ENCODE measurements around the gene ATG101.

DNA sequence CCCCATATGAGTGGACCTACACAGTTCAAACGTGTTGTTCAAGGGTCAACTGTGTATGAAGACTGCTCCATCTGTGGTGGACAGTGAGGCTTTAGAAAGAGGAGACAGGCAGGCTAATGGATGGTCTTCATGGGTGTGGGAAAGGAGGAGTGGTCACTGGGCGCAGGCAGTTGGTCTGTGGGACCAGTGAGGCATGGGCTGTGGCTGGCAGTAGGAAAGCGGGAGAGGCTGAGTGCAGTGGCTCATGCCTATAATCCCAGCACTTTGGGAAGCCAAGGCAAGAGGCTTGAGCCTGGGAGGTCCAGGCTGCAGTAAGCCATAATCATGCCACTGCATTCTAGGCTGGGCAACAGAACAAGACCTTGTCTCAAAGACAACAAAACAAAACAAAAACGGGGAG is 20.5 kb upstream of the ATG101 start:
- TF ChIP-seq, protein P1, sequence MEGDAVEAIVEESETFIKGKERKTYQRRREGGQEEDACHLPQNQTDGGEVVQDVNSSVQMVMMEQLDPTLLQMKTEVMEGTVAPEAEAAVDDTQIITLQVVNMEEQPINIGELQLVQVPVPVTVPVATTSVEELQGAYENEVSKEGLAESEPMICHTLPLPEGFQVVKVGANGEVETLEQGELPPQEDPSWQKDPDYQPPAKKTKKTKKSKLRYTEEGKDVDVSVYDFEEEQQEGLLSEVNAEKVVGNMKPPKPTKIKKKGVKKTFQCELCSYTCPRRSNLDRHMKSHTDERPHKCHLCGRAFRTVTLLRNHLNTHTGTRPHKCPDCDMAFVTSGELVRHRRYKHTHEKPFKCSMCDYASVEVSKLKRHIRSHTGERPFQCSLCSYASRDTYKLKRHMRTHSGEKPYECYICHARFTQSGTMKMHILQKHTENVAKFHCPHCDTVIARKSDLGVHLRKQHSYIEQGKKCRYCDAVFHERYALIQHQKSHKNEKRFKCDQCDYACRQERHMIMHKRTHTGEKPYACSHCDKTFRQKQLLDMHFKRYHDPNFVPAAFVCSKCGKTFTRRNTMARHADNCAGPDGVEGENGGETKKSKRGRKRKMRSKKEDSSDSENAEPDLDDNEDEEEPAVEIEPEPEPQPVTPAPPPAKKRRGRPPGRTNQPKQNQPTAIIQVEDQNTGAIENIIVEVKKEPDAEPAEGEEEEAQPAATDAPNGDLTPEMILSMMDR (IDR thresholded peaks at IDR 0.05) = no peak
- TF ChIP-seq EP300 (IDR thresholded peaks at IDR 0.05) (no peak), POLR2AphosphoS5 (IDR thresholded peaks at IDR 0.05) (no peak)

All from suprapubic skin (tissue), 4 donors.